HL-60/S4 treated with phorbol 12-myristate 13-acetate at 8.2 ng/mL for 4 days and 3 days (cell line): Measurements from ENCODE around the gene OGFOD2.

Experiments used
- in situ Hi-C: fragments of 300-500 bp; cut with MboI; formaldehyde crosslinking; loops from 2 replicates; pipeline ENCODE4 v1.15.0; 2022; ENCODE audit warnings: low sequenced_read_pairs

The OGFOD2 gene

DNA sequence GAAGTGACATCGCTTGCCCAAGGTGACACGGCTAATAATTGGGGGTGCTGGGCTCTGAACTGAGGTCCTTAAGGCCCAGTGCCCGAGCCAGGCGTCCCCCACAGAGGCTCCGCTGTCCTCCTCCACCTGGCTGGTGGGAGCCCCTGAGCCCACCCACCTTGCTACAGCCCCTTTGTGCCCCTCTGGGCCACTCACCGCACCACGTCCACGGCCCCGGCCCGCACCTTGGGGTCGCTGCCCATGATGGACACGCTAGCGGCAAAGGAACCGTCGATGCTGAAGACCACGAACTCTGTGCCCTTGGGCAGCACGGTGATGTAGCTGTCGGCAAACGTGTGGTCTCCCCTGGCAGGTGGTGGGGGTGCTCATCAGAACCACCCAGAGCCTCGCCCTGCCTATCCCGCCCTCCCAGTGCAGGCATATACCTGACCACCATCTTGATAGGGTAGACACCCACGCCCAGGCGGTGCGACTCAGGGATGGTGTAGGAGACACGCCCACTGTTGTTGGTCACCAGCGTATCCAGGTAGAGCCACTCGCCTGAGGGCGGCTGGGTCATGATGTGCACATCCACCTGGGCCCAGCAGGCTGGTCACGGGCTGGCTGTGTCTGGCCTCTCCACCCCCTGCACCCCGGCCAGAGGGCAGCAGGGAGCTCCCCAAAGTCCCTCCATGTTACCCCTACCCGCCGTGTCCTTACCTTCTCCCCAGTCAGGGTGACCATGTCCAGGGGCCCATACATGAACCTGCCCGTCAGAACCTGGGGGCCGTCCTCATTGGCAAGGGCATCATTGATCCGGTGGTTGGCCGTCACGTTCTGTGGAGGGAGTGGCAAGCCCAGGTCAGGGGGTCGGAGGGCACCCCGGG lies 12.3 kb downstream of the OGFOD2 start:
- in situ Hi-C loops = no loop called here

DNA sequence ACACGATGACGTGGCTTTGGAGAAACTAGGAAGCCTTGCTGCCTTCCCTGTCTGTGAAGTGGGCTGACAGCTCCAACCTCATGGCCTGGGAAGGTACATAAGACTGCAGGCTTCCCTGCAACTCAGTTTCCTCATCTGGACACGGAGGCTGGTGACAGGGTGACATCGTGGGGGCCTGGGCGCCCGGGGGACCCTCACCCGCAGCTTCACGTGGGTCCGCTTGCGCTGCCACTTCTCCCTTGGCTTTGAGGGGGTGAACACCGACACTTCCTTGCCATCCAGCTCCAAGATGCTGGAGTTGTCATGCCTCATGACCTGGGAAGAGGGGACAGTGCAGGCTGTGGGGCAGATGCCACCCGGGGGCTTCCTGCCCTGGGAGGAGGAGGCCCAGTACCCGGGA lies 13.0 kb downstream of the OGFOD2 start:
- in situ Hi-C loops = no loop called here

DNA sequence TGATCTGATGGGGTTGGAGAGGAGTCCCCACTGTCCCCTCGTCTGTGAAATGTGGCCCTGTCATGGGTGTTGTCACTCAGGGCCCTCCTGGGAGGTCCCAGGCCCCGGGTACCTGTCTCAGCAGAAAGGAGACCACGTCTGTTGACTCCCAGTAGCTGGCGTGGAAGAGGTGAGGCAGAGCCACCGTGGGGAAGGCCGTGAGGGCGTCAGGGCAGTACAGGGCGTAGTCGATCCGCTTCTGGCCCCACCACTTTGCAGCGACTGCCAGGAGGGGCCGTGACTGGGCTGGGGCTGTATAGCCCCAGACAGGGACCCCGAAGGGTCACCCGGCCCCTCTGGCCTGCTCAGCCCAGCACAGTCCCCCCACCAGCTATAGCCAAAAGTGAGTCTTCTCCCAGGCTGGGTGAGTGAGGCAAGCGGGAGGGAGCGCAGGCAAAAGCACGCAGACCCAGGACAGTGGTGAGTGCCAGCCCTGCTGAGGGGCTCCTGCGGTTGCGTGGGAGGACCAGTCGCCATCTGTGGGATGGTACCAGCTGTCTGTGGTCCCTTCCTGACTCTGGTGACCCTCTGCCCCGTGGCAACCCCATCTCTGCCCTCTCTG lies 13.7 kb downstream of the OGFOD2 start:
- in situ Hi-C loops = no loop called here

DNA sequence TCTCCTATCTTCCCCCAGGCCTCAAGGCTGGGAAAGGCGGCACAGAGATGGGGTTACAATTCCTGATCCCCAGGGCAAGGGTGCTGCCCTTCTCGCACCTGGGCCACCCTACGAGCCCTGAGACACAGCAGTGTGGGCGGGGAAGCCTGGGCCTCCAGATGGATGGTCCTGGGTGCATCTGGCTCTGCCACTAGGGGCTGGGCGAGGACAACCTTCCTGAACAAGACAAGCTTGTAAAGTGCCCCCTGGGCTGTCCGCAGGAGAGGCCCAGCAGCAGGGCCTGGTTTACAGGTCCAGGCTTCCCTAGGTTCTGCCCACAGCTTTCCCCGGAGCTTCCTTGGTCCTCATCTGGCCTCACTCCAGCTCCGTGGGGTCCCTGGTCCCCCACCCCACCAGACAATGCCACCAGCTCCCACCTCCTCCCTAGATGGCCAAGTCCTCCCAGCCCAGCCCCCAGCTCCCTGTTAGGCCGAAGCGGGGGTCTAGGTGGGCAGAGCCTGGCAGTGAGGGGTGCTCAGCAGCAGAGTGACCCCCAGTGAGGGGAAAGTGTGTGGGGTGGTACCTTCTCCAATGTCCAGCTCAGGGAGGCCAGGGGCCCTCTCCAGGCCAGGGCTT lies 14.3 kb downstream of the OGFOD2 start:
- in situ Hi-C loops = no loop called here

DNA sequence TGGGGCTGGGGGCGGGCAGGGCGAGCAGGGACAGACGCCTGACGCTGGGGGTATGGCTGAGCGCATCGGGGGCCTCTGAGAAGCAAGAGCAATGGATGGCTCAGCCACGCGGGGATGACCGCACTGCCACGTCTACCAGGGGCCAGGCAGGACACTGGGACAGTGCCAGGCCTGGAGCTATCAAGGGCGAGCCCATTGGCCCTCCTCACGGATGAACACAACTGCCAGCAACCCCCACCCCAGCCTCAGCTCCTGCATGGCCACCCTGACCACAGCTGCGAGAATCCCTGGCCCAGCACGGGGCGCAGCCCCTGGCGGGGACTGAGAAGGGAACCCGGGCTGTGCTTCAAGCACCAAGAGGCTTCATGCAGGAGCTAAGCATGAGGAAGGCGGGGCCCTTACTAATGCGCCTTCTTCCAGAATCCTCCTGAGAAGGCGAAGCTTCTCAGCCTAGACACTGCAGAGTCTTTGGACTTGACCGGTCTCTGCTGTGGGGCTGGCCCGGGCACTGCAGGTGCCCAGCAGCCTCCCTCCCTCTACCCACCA lies 14.9 kb downstream of the OGFOD2 start:
- in situ Hi-C loops = no loop called here

DNA sequence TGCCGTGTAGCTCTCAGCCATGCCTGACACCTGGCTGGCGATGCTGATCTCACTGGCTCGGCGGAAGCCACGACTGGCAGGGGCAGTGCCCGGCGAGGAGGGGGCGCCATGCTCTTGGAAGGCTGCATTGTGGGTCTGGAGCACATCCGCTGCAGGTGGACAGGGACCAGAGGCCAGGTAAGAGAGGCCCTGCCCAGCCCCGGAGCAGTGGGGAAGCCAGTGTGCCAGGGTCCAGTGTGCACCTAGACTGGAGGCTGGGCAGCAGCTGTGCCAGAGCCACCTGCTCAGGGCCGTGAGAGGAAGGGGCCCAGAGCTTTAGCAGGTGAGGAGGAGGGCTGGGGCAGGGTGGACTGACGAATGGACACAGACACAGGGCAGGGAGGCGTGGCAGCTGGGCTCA lies 15.5 kb downstream of the OGFOD2 start:
- in situ Hi-C loops = no loop called here

DNA sequence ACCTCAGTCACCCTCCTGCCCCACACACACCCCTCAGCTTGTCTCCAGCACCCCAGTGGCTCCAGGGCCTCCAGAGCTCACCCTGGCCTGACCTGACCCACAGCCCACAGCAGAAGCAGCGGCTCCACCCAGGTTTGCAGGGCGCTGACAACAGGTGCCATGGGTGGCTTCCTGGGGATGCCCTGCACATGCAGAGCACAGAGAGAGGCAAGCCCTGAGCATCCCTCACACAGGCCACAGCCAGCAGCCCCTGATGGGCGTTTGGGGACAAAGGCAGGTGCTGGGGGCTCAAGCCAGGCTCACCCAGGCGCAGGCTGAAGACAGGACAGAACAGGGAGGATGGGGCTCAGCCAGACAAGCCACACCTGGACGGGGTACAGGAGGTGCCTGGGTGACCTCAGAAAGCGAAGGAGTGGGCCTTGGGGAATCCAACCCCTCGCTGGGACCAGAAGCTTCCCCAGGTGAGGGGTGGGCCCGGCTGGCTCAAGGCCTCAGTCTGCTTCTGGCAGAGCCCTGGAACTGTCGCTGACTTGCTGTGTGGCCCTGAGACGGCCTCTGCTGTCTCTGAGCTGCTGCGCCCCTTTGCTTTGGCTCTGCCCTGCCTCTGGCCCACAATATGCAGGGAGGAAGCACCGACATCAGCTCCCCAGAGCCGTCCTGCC lies 16.0 kb downstream of the OGFOD2 start:
- in situ Hi-C loops = no loop called here

DNA sequence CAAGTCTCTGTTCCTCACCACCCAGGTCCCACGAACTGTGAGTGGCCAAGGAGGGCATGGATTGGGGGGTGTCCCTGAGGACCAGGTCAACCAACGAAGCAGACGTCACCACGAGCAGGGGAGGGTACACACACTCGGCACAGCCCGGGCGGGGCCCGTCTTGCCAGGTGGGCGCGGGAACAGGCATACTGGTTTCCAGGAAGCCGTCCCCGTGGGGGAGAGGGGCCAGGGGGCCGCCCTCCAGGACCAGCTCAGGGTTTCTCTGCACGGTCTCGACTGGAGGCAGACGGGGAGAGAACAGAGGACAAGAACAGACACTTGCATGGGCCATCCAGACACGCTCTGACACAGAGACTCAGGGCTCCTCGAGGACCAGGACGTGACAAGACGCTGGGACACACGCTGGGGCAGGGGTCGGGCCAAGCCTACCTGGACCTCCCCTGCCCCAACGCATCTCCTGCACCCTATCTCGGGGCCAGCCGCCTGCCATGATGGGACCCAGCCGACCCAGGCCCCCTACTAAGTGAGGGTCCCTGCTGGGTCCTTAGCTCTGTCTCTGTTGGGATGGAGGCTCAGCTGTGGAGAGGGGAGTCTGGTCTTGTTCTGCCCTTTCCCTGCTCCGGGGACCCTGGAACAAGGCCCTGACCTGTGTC lies 16.7 kb downstream of the OGFOD2 start:
- in situ Hi-C loops = no loop called here

DNA sequence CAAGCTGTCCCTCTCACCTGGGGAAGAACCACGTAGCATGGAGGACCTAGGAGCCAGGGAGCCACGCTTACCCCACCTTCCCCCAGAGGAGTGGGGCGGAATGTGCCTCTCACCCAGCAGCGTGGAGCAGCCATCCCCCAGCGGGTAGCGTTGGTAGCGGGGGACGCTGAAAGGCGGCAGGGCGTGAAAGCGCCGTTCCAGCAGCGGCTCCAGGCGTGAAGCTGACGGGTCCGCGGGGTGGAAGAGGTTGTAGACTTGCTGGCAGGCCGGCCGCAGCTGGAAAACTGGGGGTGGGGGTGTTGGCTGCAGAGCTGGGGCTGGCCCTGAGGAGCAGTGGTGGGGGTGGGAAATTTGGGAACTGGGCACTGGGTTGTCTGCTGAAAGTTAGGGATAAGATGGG lies 17.3 kb downstream of the OGFOD2 start:
- in situ Hi-C loops = no loop called here

DNA sequence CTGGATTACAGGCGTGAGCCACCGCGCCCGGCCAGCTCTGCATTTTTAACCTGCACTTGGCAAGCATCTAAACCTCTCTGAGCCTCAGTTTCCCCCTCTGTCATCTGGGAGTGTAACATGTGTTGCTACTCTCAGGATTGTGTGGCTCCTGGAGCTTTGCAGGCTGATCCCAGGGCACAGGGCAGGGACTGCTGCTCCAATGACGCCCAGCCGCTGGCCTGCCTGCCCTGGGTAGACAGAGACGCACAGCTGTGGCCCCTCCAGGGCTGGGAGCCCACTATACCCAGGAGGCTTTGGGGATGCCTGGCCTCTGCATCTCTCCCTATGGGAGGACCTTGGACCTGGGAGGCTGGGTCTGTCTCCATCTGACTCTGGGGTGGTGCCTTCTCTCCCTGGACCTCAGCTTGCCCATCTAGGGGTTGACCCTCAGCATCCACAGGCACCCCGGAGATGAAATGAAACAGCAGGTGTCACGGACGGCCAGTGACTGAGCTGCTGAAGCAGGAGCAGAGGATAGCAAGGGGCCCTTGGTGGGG lies 19.2 kb downstream of the OGFOD2 start:
- in situ Hi-C loops = no loop called here

DNA sequence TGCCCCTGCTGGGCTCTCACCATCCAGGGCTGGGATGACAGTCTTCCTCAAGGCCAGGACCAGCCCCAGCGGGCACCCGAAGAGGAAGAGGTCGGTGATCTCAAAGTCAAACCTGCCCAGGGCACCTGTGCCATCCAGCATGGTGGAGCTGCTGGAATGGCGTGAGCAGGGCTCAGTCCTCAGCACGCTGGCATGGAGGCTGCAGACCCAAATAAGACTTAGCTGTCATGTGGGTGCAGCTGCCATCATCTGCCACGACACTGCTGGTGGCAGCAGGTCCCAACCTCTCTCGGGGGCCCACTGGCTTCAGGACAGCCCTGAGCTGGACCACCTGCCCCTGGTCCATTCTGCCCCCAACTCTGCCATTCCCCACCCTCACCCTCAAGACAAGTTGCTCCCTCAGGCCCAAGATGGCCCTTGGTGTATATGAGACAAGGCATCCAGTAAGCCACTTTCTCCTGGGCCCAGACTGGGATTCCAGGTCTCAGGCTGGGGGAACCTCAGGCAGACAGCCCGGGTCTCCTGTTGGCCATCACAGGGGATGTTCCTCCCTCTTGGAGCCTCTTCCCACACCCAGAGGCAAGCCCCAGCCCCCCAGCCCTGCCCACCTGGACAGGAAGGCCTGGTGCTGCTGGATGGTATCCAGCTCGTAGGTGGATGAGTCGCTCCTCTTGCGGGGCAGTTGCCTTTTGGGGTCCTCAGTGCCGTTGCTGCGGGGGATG lies 19.9 kb downstream of the OGFOD2 start:
- in situ Hi-C loops = no loop called here

DNA sequence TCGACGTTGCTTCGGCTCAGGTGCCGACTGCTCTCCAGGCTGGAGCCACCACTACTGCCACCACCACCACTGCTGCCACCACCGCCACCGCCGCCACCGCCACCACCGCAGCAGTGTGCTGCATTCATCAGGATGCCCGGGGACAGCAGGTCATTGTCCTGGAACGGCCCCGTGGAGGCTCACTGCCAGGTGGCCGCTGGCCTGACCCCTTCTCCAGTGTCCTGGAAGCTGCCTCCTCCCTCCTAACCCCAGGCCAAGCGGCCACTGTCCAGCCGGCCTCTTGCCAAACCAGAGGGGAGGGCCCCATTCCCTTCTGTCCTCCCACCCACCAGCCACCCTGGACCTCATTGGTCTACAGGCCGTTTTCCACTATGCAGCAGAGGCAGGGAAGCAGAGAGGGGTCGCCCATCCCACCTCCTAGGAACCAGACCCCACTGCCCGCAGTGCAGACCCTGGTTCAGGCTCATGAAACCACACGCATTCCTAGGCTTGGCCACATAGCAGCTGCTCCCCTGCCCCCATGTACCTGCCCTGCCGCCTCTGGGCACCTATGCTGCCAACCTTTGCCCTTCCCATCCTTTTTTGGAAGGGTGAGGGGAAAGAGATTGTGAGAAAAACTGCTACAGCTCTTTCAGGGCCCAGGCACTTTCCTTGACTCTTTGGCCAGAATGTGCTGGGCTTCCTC lies 20.6 kb downstream of the OGFOD2 start:
- in situ Hi-C loops = no loop called here

DNA sequence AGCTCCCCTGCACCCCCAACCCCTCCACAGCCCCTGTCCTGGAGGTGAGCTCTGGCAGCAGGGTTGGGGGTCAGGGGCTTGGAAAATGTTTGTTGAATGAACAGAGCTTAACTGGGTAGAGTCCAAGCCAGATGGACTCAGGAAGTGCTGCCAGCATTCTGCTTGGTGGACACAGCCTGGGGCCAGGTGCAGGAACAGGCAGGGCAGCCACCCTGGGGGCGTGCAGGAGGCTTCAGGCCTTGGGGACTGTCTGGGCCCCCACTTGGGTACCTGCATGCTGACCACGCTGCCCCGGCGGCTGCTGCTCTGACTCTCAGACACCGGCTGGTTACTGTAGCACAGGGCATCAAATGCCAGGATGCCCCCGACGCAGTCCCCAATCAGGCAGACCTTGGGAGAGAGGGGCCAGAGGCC lies 21.2 kb downstream of the OGFOD2 start:
- in situ Hi-C loops = no loop called here

DNA sequence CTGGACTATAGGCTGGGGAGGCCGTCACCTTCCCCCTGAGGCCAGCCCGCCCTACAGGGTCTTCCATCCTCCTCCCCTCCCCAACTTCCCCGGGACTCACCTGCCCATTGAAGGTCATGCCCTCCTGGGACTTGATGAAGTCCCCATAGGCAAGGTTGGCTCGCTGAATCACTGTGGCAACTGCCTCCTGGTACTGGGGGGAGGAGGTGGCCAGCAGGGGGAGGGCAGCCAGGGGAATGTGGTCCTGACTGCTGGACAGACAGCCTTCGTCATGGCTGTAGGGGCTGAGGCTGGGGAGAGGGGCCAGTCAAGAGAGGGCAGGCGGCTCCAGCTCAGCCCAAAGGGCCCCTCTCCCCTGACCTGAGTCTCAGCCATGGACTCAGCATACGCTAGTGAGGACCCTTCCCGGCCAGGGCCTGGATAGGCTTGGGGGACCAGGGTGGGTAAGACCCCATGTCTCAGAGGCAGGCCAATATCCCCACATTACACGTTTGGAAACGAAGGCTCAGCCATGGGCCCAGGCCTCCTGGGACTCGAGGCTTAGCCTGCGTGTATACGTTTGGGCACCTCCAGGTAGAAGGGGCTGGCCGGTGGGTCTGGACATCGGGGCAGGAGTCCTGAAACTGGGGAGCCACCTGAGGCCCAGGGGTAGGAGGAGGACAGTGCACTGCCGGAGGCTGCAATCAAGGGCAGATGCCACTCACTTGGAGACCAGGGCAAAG lies 21.7 kb downstream of the OGFOD2 start:
- in situ Hi-C loops = no loop called here

DNA sequence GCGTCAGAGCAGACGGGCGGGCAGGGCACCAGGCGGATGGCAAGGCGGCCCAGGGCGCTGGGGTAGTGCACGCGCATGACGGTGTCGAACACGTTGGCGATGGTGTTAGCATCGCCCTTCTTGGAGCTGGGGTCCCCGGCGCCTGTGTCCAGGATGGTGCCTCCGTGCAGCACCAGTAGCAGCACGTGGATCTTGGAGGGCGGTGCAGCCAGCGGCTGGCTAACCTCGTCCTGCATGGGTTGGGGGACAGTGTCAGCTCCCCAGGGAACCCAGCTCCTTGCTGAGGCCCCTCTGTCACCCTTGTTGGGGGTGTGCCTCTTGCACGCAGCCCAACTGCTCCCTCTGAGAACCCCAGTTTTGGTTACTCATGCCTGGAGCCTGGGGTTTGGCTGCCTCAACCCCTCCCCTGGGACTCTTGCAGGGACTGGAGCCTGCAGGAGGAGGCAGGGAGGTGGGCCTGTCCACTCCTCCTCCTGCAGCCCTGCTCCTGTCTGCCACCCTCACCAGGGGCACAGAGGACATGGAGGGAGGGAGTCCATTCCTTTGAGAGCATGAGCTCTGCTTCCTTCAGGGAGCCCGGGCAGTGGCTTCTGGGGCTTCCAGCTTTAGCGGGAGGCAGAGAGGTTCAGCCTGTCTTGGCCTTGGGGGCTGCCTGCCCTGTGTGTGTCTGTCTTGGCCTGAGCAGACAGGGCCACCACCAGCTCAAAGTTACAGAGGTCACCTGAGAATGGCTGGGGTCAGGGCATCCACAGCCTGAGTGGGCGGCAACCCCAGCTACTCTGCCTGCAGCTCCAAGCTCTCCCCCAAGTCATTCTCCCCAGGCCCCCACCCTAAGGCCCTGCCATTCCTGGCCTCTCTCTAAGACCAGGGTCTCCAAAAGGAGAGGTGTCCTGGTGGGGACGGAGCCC lies 22.6 kb downstream of the OGFOD2 start:
- in situ Hi-C loops = no loop called here

DNA sequence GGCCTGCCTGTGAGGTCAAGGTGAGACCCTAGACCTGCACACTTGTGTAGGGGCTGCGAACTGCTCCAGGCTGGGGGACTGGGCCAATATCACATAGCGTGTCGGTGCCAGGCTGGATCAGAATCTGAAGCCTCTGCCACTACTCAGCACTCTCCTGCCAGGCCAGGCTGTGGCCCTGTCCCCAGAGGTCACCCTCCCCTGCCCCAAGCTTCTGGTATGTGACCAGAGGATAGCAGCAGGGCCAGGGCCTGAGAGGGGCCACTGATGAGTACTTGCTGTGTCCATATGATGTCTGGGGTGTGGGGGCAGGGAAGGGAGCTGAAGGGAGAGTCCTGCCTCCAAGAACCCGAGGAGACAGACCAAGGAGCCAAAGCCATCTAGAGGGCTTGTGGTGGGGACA lies 23.3 kb downstream of the OGFOD2 start:
- in situ Hi-C loops = no loop called here

DNA sequence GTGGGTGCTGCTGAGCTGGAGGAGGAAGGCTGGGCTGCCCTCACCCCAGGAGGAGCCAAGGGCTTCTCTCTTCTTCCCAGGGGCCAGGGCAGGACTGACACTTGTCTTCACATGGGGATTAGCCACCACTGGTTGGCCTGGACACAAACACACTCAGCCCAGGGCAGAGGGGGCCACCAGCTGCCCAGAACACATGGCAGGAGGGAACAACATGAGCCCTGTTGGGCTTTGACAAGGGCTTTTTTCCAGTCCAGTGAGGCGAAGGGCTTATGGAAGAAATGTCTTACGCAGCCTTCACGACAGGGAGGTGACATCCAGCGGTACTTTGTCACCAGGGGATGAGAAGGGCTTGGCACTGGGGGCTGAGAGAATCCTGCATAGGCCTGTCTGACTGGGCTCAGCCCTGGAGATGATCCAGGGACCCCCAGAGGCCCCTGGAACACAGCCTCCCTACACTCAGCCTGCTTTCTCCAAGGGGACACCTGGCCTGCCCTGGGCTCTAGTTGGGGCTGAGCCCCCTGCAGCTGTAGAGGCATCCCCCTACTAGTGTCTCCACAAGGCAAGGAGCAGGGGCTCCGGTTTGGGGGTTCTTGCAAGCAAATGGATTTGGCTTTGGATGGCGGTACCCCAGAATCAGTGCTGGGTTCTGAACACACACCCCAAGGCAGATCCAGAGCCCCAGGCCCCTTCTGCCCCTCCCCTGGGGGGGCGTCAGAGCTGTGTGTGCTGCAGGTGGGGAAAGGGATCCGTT lies 24.3 kb downstream of the OGFOD2 start:
- in situ Hi-C loops = no loop called here
